Testis (tissue), 3 donors: ENCODE results near the gene TMEM106B. TPM values are rescaled to one million over a fixed set of nuclear protein-coding genes. Genes with fewer than 3 reads are reported as not detected.

ENCODE experiments used
- DNase-seq: peaks from one replicate; pipeline ENCODE4 v3.0.0-alpha.2; 2019
- H3K27ac ChIP-seq, 2 donors: fragments of 200-600 bp; sonication (generic); one replicate each; pipeline ENCODE4 v1.5.1; 2019
- H3K27me3 ChIP-seq: fragments of 200-600 bp; sonication (generic); one replicate; pipeline ENCODE4 v1.5.1; 2019
- H3K36me3 ChIP-seq: fragments of 200-600 bp; sonication (generic); one replicate; pipeline ENCODE4 v1.5.1; 2017; ENCODE audit warnings: low read depth; ENCODE audit errors: missing control alignments
- H3K4me1 ChIP-seq: fragments of 200-600 bp; sonication (generic); one replicate; pipeline ENCODE4 v1.5.1; 2019
- H3K4me3 ChIP-seq, 2 donors: fragments of 200-600 bp; sonication (generic); one replicate each; pipeline ENCODE4 v1.5.1; 2017 to 2019
- H3K9me3 ChIP-seq: fragments of 200-600 bp; sonication (generic); one replicate; pipeline ENCODE4 v1.5.1; 2017
- POLR2A ChIP-seq: fragments of 450-650 bp; IDR thresholded peaks from one replicate; pipeline ENCODE4 v1.6.1; 2017; ENCODE audit warnings: antibody characterized with exemption, mild to moderate bottlenecking, moderate library complexity
- WGBS, 2 donors: methylation state at CpG; one replicate each; pipeline ENCODE4 v1.1.5; 2018; 5-methylcytosine and 5-hydroxymethylcytosine counted together
- intact Hi-C: fragments of 100-400 bp; cut with DNase I; formaldehyde crosslinking; loops from one replicate; pipeline ENCODE4 v1.15.1; 2023; ENCODE audit warnings: low total_unique reads
- polyA plus RNA-seq: library from polyadenylated mRNA; stranded (reverse); fragments of 350-450 nt; fragmentation: Illumina TruSeq; extraction: RNeasy Lipid Tissue Mini Kit (QIAGEN cat#74804); gene quantifications from one replicate; pipeline ENCODE4 v1.2.3, GENCODE V29; 2014; ENCODE audit warnings: low read depth, low replicate concordance; ENCODE audit not compliant: insufficient read depth
- total RNA-seq, 2 donors: library from RNA; depleted of rRNA; stranded (reverse); fragments of >200 nt; gene quantifications; one replicate each; pipeline ENCODE4 v1.2.3, GENCODE V29; 2016
- TF ChIP-seq, protein P1 (sequence below), 3 experiments: fragments of 450-650 bp in 2 of 3; fragments of 200-600 bp in 1 of 3; sonication (generic) in 1 of 3; IDR thresholded peaks; one replicate each; pipeline ENCODE4 v1.5.1; 2016 to 2019; ENCODE audit warnings: antibody characterized with exemption in 3 of 3, mild to moderate bottlenecking in 2 of 3, moderate library complexity in 1 of 3

TMEM106B gene
- total and polyA plus RNA-seq, 3 donors from 2014 or later = 24.7 to 63.6 (median 49.4) TPM

DNA sequence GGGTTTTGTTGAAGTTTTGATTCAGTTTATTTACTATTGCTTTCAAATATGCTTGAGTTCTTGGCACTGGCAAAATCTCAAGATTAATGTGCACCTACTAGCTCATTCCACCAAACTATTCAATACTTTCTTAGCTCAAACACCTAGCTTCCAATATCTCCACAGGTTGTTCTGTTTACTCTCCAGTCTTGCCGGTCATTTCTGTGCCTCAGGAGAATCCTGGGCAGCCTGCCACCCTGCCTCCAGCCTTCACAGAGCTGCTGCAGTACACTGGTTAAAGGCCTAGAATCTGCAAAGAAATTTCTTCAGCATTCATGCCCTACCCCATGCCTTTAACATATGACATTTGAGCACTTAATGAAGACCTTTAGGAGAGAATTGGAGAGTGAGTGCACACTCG lies 4.0 kb upstream of the TMEM106B start:
- no peak overlapping the region for H3K27ac ChIP-seq
- intact Hi-C loops = no loop called here

DNA sequence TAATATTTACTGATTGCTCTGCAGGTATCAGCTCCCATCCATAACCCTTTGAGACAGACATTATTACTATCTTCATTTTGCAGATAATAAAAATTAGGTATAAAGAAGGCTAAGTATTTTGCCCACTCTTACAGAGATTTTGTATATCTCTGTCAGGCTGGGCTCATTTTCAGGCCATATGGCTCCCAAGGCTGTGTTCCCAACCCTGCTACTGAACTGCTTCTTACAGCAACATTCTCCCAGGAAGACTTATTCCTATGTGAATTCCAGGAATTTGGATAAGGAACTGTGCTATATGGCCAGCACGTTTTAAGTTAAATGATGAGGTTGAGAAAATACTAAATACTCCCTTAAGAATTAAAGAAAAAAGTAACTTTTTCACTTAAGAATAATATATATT lies 1.9 kb upstream of the TMEM106B start:
- no peak overlapping the region for H3K4me3 ChIP-seq
- intact Hi-C loops = no loop called here
- no peaks in the 10 kb centered on the region for H3K9me3 ChIP-seq
- TF ChIP-seq POLR2A = no peak
- TF ChIP-seq, protein P1, sequence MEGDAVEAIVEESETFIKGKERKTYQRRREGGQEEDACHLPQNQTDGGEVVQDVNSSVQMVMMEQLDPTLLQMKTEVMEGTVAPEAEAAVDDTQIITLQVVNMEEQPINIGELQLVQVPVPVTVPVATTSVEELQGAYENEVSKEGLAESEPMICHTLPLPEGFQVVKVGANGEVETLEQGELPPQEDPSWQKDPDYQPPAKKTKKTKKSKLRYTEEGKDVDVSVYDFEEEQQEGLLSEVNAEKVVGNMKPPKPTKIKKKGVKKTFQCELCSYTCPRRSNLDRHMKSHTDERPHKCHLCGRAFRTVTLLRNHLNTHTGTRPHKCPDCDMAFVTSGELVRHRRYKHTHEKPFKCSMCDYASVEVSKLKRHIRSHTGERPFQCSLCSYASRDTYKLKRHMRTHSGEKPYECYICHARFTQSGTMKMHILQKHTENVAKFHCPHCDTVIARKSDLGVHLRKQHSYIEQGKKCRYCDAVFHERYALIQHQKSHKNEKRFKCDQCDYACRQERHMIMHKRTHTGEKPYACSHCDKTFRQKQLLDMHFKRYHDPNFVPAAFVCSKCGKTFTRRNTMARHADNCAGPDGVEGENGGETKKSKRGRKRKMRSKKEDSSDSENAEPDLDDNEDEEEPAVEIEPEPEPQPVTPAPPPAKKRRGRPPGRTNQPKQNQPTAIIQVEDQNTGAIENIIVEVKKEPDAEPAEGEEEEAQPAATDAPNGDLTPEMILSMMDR (IDR thresholded peaks at IDR 0.05) = no peak
- peaks cover 9% of the 10 kb centered on the region for H3K4me1 ChIP-seq
- no peak overlapping the region for H3K27ac ChIP-seq
- no peak for DNase-seq
- WGBS, 2 donors = 33 to 43% methylated on average over 1 of the region's 1 CpG
- H3K27me3 ChIP-seq = no peaks in the 10 kb centered on the region
- H3K36me3 ChIP-seq = no peaks in the 10 kb centered on the region

More for the DNA sequence above, 4.0 kb upstream of the TMEM106B start:
- TF ChIP-seq, protein P1 (IDR thresholded peaks at IDR 0.05) = no peak
- TF ChIP-seq POLR2A = no peak
- no peaks in the 10 kb centered on the region for H3K36me3 ChIP-seq
- no peaks in the 10 kb centered on the region for H3K27me3 ChIP-seq
- DNase-seq = peak; percentile 42
- 52 to 57% methylated on average over 2 of the region's 2 CpGs for WGBS, 2 donors
- no peak overlapping the region for H3K4me3 ChIP-seq
- no peaks in the 10 kb centered on the region for H3K9me3 ChIP-seq
- peaks cover 1% of the 10 kb centered on the region for H3K4me1 ChIP-seq

DNA sequence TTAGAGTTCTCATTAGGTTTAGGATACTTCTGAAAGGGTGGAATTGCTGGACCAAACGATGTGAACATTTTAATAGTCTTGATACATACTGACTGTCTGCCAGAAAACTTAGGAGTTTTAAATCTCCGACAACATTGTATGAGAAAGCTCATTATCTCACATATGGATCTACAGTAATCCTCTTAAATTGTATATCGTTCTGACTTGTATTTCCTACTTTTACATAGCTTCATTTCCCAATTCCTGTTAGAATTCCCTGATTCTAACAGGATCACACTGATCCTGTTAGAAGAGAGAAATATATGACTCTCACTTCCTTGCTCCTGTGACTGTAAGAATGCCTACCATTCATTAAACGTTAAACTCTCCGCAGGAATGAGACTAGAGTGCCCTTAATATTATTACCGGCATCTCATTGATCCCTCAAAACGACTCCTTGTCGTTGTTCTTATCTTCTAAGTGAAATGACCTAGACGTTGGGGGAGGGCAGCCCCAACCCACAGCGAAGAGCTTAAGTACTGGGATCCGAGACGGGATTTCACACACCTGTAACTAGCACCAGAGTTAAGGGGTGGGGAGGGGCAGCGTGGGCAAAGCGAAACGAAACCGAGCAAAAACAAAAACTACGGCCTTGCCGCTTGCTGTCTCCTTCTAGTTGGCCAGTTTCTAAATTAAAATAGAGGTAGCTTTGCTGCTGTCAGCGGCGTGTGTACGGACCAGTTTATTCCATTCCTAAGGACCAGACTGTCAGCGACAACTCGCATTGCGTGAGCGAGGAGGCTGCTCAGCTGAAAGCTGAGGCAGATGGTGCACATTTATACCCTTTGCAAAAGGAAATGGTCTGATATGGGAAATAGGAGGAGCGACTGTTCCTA lies 678 bp upstream of the TMEM106B start:
- no peaks in the 10 kb centered on the region for H3K9me3 ChIP-seq
- TF ChIP-seq POLR2A = no peak
- TF ChIP-seq, protein P1 (IDR thresholded peaks at IDR 0.05) = no peak
- intact Hi-C loops = no loop called here
- WGBS, 2 donors = 0 to 1% methylated on average over 26 of the region's 26 CpGs
- H3K4me1 ChIP-seq = peaks cover 9% of the 10 kb centered on the region
- no peaks in the 10 kb centered on the region for H3K36me3 ChIP-seq
- H3K4me3 ChIP-seq = peak overlapping the region; percentile 82 to 83
- H3K27ac ChIP-seq = peak overlapping the region; percentile 91 to 98
- H3K27me3 ChIP-seq = no peaks in the 10 kb centered on the region
- DNase-seq = peak; percentile 51

DNA sequence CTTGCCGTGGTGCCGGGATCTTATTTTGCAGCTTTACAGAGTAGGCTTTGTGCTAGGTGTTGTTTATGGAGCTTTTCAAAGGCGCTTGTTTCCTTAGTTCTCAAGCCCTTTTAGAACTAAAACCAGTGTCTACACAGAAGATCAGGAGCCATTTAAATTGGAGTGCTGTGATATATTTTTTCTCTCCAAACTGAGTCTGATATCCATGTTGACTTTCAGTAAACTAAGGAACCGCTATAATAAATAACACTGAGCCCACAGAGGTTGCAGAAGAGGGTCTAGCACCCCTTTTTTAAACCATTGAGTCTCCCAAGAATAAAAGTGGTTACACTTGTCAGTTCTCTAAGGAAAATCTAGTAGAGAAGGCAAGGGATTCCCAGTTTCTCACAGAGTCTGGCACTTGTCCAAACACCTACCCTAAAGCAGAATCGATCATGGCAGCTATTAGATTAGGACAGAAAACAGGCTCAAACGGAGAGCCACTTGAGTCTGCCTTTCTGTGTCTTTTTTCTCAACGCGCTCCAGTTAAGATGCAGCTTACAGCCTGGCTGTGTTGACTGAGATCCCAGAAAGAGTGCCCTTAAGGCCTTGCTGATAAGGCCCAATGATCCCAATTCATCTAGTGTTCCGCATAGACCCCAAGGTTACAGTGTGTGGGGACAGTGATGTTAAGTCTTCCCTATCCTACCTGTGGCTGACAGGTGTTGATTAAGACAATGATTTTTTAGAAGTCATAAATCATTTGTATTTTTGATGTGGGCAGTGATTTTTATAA lies 804 bp downstream of the TMEM106B start:
- WGBS, 2 donors = 10% methylated on average over 9 of the region's 9 CpGs
- DNase-seq = peak; percentile 18
- Histone ChIP-seq H3K27me3 (no peaks in the 10 kb centered on the region), H3K27ac (peak overlapping the region; percentile 91 to 98), H3K4me1 (peaks cover 9% of the 10 kb centered on the region), H3K9me3 (no peaks in the 10 kb centered on the region), H3K4me3 (peak overlapping the region; percentile 82 to 83), H3K36me3 (no peaks in the 10 kb centered on the region)
- intact Hi-C loops = no loop called here
- TF ChIP-seq, protein P1 (IDR thresholded peaks at IDR 0.05) = no peak
- no peak for TF ChIP-seq POLR2A
